ENCODE data around the gene EDNRA.

- TF ChIP-seq SMC3 (IDR thresholded peaks at IDR 0.05; ENCODE audit: low read depth, low read length): no peak
- no peak for TF ChIP-seq MXI1 (IDR thresholded peaks at IDR 0.05; ENCODE audit: low read depth, low read length)
- TF ChIP-seq CTCF (IDR thresholded peaks at IDR 0.05): no peak
Observed at GRCh38 chr4:147586637-147587036, 105.7 kb downstream of the EDNRA start.

Data from SK-N-SH (cell line).